GM23338 (cell line): ENCODE data around the gene DLGAP4. TPM values are rescaled to one million over a fixed set of nuclear protein-coding genes. Genes with fewer than 3 reads are reported as not detected.

ENCODE experiments used
- ATAC-seq: fragments of 200-7000 bp; cut with Tn5 transposase; 3 replicates; pipeline ENCODE4 v1.9.1; 2020
- DNase-seq: peaks from one replicate; pipeline ENCODE4 v3.0.0-alpha.2; 2015; ENCODE audit warnings: low spot score
- H2AFZ ChIP-seq: fragments of 200-600 bp; sonication (generic); 2 replicates; pipeline ENCODE4 v1.8.0; 2016; ENCODE audit warnings: antibody characterized with exemption, mild to moderate bottlenecking, moderate library complexity
- H3F3A ChIP-seq: fragments of 200-600 bp; sonication (generic); replicated peaks from 2 replicates; pipeline ENCODE4 v1.8.0; 2017; ENCODE audit warnings: antibody characterized with exemption, mixed run types, low read depth
- H3K27ac ChIP-seq: fragments of 200-600 bp; sonication (generic); 2 replicates; pipeline ENCODE4 v1.6.1; 2016; ENCODE audit warnings: low read depth
- H3K27me3 ChIP-seq: fragments of 200-600 bp; sonication (generic); 2 replicates; pipeline ENCODE4 v1.8.0; 2016; ENCODE audit warnings: mild to moderate bottlenecking, mixed run types, moderate library complexity; ENCODE audit not compliant: insufficient read depth
- H3K36me3 ChIP-seq: fragments of 200-600 bp; sonication (generic); 2 replicates; pipeline ENCODE4 v1.8.0; 2016; ENCODE audit warnings: mild to moderate bottlenecking; ENCODE audit not compliant: insufficient read depth
- H3K4me1 ChIP-seq: fragments of 200-600 bp; sonication (generic); 2 replicates; pipeline ENCODE4 v1.8.0; 2016; ENCODE audit warnings: mild to moderate bottlenecking, moderate library complexity; ENCODE audit not compliant: insufficient read depth
- H3K4me2 ChIP-seq: fragments of 200-600 bp; sonication (generic); 2 replicates; pipeline ENCODE4 v1.7.1; 2017; ENCODE audit warnings: mixed run types
- H3K4me3 ChIP-seq: fragments of 200-600 bp; sonication (generic); 2 replicates; pipeline ENCODE4 v1.6.1; 2016; ENCODE audit warnings: mixed run types
- H3K79me2 ChIP-seq: fragments of 200-600 bp; sonication (generic); replicated peaks from 2 replicates; pipeline ENCODE4 v1.8.0; 2017; ENCODE audit warnings: mild to moderate bottlenecking; ENCODE audit not compliant: insufficient read depth
- H3K9me2 ChIP-seq: fragments of 200-600 bp; sonication (generic); 2 replicates; pipeline ENCODE4 v1.8.0; 2017; ENCODE audit not compliant: insufficient read depth
- H4K20me1 ChIP-seq: fragments of 200-600 bp; sonication (generic); replicated peaks from 2 replicates; pipeline ENCODE4 v1.8.0; 2017; ENCODE audit warnings: mild to moderate bottlenecking; ENCODE audit not compliant: insufficient read depth
- H3K27ac Mint-ChIP-seq: 2 replicates; pipeline ENCODE4 v1.8.0; 2020; ENCODE audit warnings: inconsistent platforms, mild to moderate bottlenecking, moderate library complexity, mixed read lengths
- H3K27me3 Mint-ChIP-seq: 3 replicates; pipeline ENCODE4 v1.8.0; 2022; ENCODE audit warnings: low read depth, mild to moderate bottlenecking, moderate library complexity, mixed read lengths, inconsistent platforms; ENCODE audit not compliant: insufficient read depth, poor library complexity
- H3K36me3 Mint-ChIP-seq: 3 replicates; pipeline ENCODE4 v1.8.0; 2021; ENCODE audit warnings: low read depth, mild to moderate bottlenecking, inconsistent platforms, moderate library complexity, mixed read lengths
- H3K4me1 Mint-ChIP-seq: 3 replicates; pipeline ENCODE4 v1.8.0; 2020; ENCODE audit warnings: mild to moderate bottlenecking, inconsistent platforms, mixed read lengths
- H3K4me3 Mint-ChIP-seq: 3 replicates; pipeline ENCODE4 v1.8.0; 2021; ENCODE audit warnings: moderate library complexity, mild to moderate bottlenecking, inconsistent platforms, mixed read lengths
- H3K9me3 Mint-ChIP-seq: 3 replicates; pipeline ENCODE4 v1.8.0; 2020; ENCODE audit warnings: moderate library complexity, mild to moderate bottlenecking, inconsistent platforms, mixed read lengths
- CREB1 ChIP-seq: fragments of 250-450 bp; sonication (Bioruptor Pico); IDR thresholded peaks from 2 replicates; pipeline ENCODE4 v1.5.0; 2020; ENCODE audit warnings: low read depth, mild to moderate bottlenecking, moderate library complexity
- EZH2phosphoT487 ChIP-seq: fragments of 200-600 bp; sonication (generic); IDR thresholded peaks from one replicate; pipeline ENCODE4 v1.8.1; 2018; ENCODE audit warnings: antibody characterized with exemption; ENCODE audit not compliant: unreplicated experiment
- JUNB ChIP-seq: IDR thresholded peaks from one replicate; pipeline ENCODE4 v1.6.1; 2016; ENCODE audit warnings: antibody characterized with exemption; ENCODE audit not compliant: unreplicated experiment
- NANOG ChIP-seq: IDR thresholded peaks from 2 replicates; pipeline ENCODE4 v1.6.1; 2016; ENCODE audit warnings: antibody characterized with exemption, borderline replicate concordance
- POLR2AphosphoS5 ChIP-seq: IDR thresholded peaks from 2 replicates; pipeline ENCODE4 v1.6.1; 2016; ENCODE audit warnings: antibody characterized with exemption, low read depth
- STAT1 ChIP-seq: IDR thresholded peaks from one replicate; pipeline ENCODE4 v1.6.1; 2016; ENCODE audit warnings: antibody characterized with exemption; ENCODE audit not compliant: unreplicated experiment
- ZNF114 ChIP-seq: fragments of 250-450 bp; sonication (Bioruptor Pico); IDR thresholded peaks from 2 replicates; pipeline ENCODE4 v1.5.0; 2020; ENCODE audit warnings: mild to moderate bottlenecking, moderate library complexity
- ZNF331 ChIP-seq: fragments of 250-450 bp; sonication (Bioruptor Pico); IDR thresholded peaks from 2 replicates; pipeline ENCODE4 v1.5.0; 2020; ENCODE audit warnings: low read depth, mild to moderate bottlenecking, moderate library complexity
- polyA plus RNA-seq: library from polyadenylated mRNA; unstranded; fragments of >200 nt; fragmentation: Nextera tagmentation; extraction: Ambion mirVana; gene quantifications from 2 replicates; pipeline ENCODE4 v1.2.1, GENCODE V29; 2016
- total RNA-seq: library from RNA; depleted of rRNA; stranded (reverse); fragments of >200 nt; shearing (Covaris generic); gene quantifications from 2 replicates; pipeline ENCODE4 v1.2.3, GENCODE V29; 2014
- TF ChIP-seq, protein P1 (sequence below): IDR thresholded peaks from one replicate; pipeline ENCODE4 v1.6.1; 2018; ENCODE audit warnings: antibody characterized with exemption; ENCODE audit not compliant: unreplicated experiment
- TF ChIP-seq, protein P2 (sequence below), 2 experiments: fragments of 200-600 bp in 1 of 2; sonication (generic) in 1 of 2; conservative IDR thresholded peaks; 2 replicates each; pipeline versions ENCODE4 v1.5.1 to v1.6.1; 2016 to 2017; ENCODE audit warnings: antibody characterized with exemption in 2 of 2, low read depth in 2 of 2, mild to moderate bottlenecking in 2 of 2, moderate library complexity in 1 of 2
- TF ChIP-seq, protein P3 (sequence below): fragments of 250-450 bp; sonication (Bioruptor Pico); IDR thresholded peaks from 2 replicates; pipeline ENCODE4 v1.5.0; 2020; ENCODE audit warnings: mild to moderate bottlenecking, moderate library complexity

The DLGAP4 gene
- total and polyA plus RNA-seq, 2 experiments from 2014 or later: 46.1 to 52.2 TPM

DNA sequence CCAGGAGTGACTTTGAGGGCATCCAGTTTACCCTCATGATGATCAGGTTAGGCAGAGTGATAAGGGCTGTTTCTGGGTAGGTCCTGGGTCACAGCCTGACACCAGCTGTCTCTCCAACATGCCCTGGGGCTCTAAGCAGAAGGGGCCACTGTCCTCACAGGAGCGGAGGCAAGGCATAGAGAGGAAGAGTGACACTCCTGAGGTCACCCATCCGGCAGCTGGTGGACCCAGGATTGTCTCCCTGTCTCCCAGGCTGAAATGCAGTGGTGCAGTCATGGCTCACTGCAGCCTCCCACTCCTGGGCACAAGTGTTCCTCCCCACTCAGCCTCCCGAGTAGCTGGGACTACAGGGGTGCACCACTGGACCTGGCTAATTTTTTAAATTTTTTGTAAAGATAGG, 12.0 kb downstream of the DLGAP4 start (continued):
- TF ChIP-seq ZNF114 (CRISPR knock-in tag) (no peak), STAT1 (no peak), ZNF331 (CRISPR knock-in tag) (no peak), JUNB (no peak), NANOG (no peak)
- TF ChIP-seq, protein P1, sequence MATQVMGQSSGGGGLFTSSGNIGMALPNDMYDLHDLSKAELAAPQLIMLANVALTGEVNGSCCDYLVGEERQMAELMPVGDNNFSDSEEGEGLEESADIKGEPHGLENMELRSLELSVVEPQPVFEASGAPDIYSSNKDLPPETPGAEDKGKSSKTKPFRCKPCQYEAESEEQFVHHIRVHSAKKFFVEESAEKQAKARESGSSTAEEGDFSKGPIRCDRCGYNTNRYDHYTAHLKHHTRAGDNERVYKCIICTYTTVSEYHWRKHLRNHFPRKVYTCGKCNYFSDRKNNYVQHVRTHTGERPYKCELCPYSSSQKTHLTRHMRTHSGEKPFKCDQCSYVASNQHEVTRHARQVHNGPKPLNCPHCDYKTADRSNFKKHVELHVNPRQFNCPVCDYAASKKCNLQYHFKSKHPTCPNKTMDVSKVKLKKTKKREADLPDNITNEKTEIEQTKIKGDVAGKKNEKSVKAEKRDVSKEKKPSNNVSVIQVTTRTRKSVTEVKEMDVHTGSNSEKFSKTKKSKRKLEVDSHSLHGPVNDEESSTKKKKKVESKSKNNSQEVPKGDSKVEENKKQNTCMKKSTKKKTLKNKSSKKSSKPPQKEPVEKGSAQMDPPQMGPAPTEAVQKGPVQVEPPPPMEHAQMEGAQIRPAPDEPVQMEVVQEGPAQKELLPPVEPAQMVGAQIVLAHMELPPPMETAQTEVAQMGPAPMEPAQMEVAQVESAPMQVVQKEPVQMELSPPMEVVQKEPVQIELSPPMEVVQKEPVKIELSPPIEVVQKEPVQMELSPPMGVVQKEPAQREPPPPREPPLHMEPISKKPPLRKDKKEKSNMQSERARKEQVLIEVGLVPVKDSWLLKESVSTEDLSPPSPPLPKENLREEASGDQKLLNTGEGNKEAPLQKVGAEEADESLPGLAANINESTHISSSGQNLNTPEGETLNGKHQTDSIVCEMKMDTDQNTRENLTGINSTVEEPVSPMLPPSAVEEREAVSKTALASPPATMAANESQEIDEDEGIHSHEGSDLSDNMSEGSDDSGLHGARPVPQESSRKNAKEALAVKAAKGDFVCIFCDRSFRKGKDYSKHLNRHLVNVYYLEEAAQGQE: no peak
- TF ChIP-seq, protein P2, sequence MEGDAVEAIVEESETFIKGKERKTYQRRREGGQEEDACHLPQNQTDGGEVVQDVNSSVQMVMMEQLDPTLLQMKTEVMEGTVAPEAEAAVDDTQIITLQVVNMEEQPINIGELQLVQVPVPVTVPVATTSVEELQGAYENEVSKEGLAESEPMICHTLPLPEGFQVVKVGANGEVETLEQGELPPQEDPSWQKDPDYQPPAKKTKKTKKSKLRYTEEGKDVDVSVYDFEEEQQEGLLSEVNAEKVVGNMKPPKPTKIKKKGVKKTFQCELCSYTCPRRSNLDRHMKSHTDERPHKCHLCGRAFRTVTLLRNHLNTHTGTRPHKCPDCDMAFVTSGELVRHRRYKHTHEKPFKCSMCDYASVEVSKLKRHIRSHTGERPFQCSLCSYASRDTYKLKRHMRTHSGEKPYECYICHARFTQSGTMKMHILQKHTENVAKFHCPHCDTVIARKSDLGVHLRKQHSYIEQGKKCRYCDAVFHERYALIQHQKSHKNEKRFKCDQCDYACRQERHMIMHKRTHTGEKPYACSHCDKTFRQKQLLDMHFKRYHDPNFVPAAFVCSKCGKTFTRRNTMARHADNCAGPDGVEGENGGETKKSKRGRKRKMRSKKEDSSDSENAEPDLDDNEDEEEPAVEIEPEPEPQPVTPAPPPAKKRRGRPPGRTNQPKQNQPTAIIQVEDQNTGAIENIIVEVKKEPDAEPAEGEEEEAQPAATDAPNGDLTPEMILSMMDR (conservative IDR thresholded peaks at IDR 0.05; ENCODE audit: low read depth in 2 of 2): no peak

DNA sequence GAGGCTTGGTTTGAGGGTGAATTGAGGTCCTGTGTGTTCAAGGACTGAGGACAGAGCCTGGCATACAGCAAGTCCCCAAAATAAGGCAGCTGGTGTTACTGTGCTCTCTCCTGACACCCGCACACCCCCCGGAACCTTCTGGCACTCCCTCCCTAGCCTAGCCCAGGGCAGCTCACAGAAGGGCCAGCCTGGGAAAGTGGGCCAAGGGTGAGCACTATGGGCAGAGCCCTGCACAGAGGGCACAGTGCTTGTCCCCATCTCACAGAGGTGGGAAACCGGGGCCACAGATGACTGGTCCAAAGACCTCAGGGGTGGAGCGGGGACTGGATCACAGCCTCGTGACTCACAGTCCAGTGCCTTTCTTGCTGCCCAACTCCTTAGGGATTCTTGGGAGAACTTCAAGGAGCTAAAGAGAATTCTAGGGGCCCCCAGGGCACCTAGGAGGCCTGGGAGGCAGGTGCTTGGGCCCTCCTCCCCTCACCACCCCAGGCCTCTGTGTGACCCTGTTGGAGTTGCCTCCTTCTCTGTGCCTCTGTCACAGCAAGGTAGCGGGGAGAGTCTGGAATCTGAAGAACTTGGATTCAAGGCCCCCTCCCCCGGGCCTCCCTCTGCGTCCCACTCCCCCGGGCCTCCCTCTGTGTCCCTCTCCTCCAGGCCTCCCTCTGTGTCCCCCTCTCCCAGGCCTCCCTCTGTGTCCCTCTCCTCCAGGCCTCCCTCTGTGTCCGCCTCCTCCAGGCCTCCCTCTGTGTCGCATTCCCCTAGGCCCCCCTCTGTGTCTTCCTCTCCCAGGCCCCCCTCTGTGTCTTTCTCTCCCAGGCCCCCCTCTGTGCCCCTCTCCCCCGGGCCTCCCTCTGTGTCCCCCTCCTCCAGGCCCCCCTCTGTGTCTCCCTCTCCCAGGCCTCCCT, 13.5 kb downstream of the DLGAP4 start:
- no peaks in the 10 kb centered on the region for H4K20me1 ChIP-seq
- no peaks in the 10 kb centered on the region; the same call in 2 of the 3 replicates for H3K9me3 Mint-ChIP-seq
- H3K79me2 ChIP-seq: no peaks in the 10 kb centered on the region
- H3K9me2 ChIP-seq: no peaks in the 10 kb centered on the region
- H3K27ac Mint-ChIP-seq: no peak overlapping the region
- H3K36me3 ChIP-seq: no peaks in the 10 kb centered on the region
- no peaks in the 10 kb centered on the region for H3K27me3 ChIP-seq
- H3K4me1 Mint-ChIP-seq: peaks cover 7% of the 10 kb centered on the region; the same call in 2 of the 3 replicates
- no peak overlapping the region for H3K4me3 Mint-ChIP-seq
- no peaks in the 10 kb centered on the region for H3F3A ChIP-seq
- peaks cover 9% of the 10 kb centered on the region for H3K27me3 Mint-ChIP-seq
- H2AFZ ChIP-seq: no peak overlapping the region
- ATAC-seq: peak; percentile 29
- H3K36me3 Mint-ChIP-seq: no peaks in the 10 kb centered on the region
- no peaks in the 10 kb centered on the region for H3K4me1 ChIP-seq
- H3K4me3 ChIP-seq: no peak overlapping the region
- no peak overlapping the region for H3K4me2 ChIP-seq
- no peak overlapping the region for H3K27ac ChIP-seq
- DNase-seq: no peak
- TF ChIP-seq CREB1 (CRISPR knock-in tag) (no peak), STAT1 (no peak), ZNF331 (CRISPR knock-in tag) (no peak), NANOG (no peak), EZH2phosphoT487 (no peak), POLR2AphosphoS5 (no peak)
- TF ChIP-seq, protein P3, sequence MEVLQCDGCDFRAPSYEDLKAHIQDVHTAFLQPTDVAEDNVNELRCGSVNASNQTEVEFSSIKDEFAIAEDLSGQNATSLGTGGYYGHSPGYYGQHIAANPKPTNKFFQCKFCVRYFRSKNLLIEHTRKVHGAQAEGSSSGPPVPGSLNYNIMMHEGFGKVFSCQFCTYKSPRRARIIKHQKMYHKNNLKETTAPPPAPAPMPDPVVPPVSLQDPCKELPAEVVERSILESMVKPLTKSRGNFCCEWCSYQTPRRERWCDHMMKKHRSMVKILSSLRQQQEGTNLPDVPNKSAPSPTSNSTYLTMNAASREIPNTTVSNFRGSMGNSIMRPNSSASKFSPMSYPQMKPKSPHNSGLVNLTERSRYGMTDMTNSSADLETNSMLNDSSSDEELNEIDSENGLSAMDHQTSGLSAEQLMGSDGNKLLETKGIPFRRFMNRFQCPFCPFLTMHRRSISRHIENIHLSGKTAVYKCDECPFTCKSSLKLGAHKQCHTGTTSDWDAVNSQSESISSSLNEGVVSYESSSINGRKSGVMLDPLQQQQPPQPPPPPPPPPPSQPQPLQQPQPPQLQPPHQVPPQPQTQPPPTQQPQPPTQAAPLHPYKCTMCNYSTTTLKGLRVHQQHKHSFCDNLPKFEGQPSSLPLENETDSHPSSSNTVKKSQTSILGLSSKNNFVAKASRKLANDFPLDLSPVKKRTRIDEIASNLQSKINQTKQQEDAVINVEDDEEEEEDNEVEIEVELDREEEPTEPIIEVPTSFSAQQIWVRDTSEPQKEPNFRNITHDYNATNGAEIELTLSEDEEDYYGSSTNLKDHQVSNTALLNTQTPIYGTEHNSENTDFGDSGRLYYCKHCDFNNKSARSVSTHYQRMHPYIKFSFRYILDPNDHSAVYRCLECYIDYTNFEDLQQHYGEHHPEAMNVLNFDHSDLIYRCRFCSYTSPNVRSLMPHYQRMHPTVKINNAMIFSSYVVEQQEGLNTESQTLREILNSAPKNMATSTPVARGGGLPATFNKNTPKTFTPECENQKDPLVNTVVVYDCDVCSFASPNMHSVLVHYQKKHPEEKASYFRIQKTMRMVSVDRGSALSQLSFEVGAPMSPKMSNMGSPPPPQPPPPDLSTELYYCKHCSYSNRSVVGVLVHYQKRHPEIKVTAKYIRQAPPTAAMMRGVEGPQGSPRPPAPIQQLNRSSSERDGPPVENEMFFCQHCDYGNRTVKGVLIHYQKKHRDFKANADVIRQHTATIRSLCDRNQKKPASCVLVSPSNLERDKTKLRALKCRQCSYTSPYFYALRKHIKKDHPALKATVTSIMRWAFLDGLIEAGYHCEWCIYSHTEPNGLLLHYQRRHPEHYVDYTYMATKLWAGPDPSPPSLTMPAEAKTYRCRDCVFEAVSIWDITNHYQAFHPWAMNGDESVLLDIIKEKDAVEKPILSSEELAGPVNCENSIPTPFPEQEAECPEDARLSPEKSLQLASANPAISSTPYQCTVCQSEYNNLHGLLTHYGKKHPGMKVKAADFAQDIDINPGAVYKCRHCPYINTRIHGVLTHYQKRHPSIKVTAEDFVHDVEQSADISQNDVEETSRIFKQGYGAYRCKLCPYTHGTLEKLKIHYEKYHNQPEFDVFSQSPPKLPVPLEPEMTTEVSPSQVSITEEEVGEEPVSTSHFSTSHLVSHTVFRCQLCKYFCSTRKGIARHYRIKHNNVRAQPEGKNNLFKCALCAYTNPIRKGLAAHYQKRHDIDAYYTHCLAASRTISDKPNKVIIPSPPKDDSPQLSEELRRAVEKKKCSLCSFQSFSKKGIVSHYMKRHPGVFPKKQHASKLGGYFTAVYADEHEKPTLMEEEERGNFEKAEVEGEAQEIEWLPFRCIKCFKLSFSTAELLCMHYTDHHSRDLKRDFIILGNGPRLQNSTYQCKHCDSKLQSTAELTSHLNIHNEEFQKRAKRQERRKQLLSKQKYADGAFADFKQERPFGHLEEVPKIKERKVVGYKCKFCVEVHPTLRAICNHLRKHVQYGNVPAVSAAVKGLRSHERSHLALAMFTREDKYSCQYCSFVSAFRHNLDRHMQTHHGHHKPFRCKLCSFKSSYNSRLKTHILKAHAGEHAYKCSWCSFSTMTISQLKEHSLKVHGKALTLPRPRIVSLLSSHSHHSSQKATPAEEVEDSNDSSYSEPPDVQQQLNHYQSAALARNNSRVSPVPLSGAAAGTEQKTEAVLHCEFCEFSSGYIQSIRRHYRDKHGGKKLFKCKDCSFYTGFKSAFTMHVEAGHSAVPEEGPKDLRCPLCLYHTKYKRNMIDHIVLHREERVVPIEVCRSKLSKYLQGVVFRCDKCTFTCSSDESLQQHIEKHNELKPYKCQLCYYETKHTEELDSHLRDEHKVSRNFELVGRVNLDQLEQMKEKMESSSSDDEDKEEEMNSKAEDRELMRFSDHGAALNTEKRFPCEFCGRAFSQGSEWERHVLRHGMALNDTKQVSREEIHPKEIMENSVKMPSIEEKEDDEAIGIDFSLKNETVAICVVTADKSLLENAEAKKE (CRISPR knock-in tag): no peak
